ENCODE data around the gene ANKRD33B. TPM values are rescaled to one million over a fixed set of nuclear protein-coding genes. Genes with fewer than 3 reads are reported as not detected.
"Not testable (repeated sequence)": the region's sequence is repeated elsewhere in the genome, so short reads cannot be mapped to it uniquely, and the experiment has no call there.

ANKRD33B gene
- total RNA-seq, 1 donor from 2014 or later, result 2.2 TPM

DNA sequence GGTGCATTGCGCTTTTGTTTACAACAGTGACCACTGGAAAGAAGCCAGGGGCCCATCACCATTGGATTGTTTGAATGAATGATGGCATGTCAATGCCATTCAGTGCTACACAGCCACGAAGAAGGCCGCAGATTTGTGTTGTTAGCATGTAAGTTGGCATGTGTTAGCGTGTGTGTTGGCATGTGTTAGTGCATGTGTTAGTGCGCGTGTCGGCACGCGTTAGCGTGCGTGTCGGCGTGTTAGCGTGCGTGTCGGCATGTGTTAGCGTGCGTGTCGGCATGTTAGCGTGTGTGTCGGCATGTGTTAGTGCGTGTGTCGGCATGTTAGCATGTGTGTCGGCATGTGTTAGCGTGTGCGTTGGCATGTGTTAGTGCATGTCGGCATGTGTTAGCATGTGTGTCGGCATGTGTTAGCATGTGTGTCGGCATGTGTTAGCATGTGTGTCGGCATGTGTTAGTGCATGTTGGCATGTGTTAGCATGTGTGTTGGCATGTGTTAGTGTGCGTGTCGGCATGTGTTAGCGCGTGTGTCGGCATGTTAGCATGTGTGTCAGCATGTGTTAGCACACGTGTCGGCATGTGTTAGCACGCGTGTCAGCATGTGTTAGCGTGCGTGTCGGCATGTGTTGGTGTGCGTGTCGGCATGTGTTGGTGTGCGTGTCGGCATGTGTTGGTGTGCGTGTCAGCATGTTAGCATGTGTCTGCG is 15.3 kb upstream of the ANKRD33B start:
- no peak overlapping the region for H2AFZ ChIP-seq (replicated peaks)
- no peak overlapping the region for H3K9ac ChIP-seq
- H3K27ac ChIP-seq, result no peak overlapping the region
- H3F3A ChIP-seq (ENCODE audit: low read depth), result peaks cover 43% of the 10 kb centered on the region
- no peaks in the 10 kb centered on the region for H3K27me3 ChIP-seq
- TF ChIP-seq EZH2 (IDR thresholded peaks at IDR 0.05) (no peak), EZH2phosphoT487 (IDR thresholded peaks at IDR 0.05) (no peak)
- TF ChIP-seq, protein P1, sequence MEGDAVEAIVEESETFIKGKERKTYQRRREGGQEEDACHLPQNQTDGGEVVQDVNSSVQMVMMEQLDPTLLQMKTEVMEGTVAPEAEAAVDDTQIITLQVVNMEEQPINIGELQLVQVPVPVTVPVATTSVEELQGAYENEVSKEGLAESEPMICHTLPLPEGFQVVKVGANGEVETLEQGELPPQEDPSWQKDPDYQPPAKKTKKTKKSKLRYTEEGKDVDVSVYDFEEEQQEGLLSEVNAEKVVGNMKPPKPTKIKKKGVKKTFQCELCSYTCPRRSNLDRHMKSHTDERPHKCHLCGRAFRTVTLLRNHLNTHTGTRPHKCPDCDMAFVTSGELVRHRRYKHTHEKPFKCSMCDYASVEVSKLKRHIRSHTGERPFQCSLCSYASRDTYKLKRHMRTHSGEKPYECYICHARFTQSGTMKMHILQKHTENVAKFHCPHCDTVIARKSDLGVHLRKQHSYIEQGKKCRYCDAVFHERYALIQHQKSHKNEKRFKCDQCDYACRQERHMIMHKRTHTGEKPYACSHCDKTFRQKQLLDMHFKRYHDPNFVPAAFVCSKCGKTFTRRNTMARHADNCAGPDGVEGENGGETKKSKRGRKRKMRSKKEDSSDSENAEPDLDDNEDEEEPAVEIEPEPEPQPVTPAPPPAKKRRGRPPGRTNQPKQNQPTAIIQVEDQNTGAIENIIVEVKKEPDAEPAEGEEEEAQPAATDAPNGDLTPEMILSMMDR (IDR thresholded peaks at IDR 0.05), result no peak
- no peaks in the 10 kb centered on the region for H3K36me3 ChIP-seq
- no peak overlapping the region for H3K4me2 ChIP-seq
- H3K79me2 ChIP-seq (ENCODE audit: low read depth), result no peaks in the 10 kb centered on the region
- Mint-ChIP-seq H3K4me3 (no peak overlapping the region), H3K36me3 (no peaks in the 10 kb centered on the region), H3K27ac (no peak overlapping the region), H3K27me3 (ENCODE audit: insufficient read depth, low read depth) (peaks cover 11% of the 10 kb centered on the region), H3K4me1 (peaks cover 9% of the 10 kb centered on the region), H3K9me3 (no peaks in the 10 kb centered on the region)
- H3K4me1 ChIP-seq, result peaks cover 13% of the 10 kb centered on the region
- no peaks in the 10 kb centered on the region for H3K9me3 ChIP-seq (ENCODE audit: low read depth)
- no peaks in the 10 kb centered on the region for H4K20me1 ChIP-seq (ENCODE audit: low read depth)
- no peak overlapping the region for H3K4me3 ChIP-seq
- DNase-seq (ENCODE audit: low spot score), result no peak

DNA sequence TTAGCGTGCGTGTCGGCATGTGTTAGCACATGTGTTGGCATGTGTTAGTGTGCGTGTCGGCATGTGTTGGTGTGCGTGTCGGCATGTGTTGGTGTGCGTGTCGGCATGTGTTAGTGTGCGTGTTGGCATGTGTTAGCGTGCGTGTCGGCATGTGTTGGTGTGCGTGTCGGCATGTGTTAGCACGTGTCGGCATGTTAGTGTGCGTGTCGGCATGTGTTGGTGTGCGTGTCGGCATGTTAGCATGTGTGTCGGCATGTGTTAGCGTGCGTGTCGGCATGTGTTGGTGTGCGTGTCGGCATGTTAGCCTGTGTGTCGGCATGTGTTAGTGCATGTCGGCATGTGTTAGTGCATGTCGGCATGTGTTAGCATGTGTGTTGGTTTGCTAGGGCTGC is 14.8 kb upstream of the ANKRD33B start:
- H3K9me3 ChIP-seq (ENCODE audit: low read depth); H3K9me3 Mint-ChIP-seq; H3K4me1 Mint-ChIP-seq; H3K4me2 ChIP-seq; H3K79me2 ChIP-seq (ENCODE audit: low read depth); H3K27me3 ChIP-seq; H3K27ac ChIP-seq; H3K36me3 Mint-ChIP-seq; H3K36me3 ChIP-seq; H3K4me3 ChIP-seq; H4K20me1 ChIP-seq (ENCODE audit: low read depth); H3K9ac ChIP-seq; DNase-seq (ENCODE audit: low spot score); H3K4me3 Mint-ChIP-seq; H2AFZ ChIP-seq (replicated peaks): not testable (repeated sequence)
- peak overlapping the region; percentile 72 for H3K27ac Mint-ChIP-seq
- Histone ChIP-seq H3K4me1 (peaks cover 13% of the 10 kb centered on the region), H3F3A (ENCODE audit: low read depth) (peaks cover 43% of the 10 kb centered on the region)
- peaks cover 11% of the 10 kb centered on the region for H3K27me3 Mint-ChIP-seq (ENCODE audit: insufficient read depth, low read depth)

DNA sequence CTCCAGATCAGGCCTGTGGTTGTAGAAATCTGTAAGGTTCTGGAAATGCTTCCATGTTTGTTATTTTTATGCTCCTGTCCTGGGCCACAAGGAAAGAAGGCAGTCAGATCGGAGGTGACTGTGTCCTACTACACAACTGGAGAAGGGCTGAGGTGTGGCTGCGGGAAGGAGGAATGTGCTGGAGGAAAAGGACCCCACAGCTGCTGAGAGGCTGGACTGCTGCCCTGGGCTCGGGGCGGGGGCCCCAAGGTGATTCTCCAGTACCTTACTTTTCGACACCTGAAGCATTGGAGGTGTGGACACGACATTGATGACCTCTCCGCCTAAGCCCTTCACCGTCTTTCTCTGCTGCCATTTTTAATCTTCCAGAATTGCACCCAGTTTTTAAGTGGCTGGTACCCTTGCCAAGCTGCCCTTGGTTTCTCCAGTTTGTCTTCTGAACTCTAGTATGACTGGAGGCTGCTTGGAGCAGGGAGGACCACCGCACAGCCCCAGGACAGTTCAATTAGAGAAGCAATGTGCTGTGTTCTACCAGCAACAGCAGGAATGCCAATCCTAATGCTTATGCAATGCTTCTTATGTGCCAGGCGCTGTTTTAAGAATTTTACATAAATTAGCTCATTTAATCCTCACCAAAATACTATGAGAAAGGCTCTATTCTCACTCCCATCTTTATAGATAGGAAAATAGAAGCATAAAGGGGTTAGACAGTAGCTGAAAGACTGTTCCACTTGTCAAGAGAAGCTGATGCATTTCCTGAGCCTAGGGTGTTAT is 13.5 kb upstream of the ANKRD33B start:
- Mint-ChIP-seq H3K4me1 (peaks cover 14% of the 10 kb centered on the region), H3K9me3 (no peaks in the 10 kb centered on the region), H3K36me3 (no peaks in the 10 kb centered on the region), H3K27ac (no peak overlapping the region), H3K4me3 (no peak overlapping the region), H3K27me3 (ENCODE audit: insufficient read depth, low read depth) (peaks cover 11% of the 10 kb centered on the region)
- Histone ChIP-seq H3F3A (ENCODE audit: low read depth) (peaks cover 43% of the 10 kb centered on the region), H3K9ac (no peak overlapping the region), H3K36me3 (no peaks in the 10 kb centered on the region), H3K4me2 (peak overlapping the region; percentile 2), H2AFZ (replicated peaks) (no peak overlapping the region), H3K9me3 (ENCODE audit: low read depth) (no peaks in the 10 kb centered on the region), H4K20me1 (ENCODE audit: low read depth) (no peaks in the 10 kb centered on the region), H3K27me3 (no peaks in the 10 kb centered on the region), H3K4me3 (no peak overlapping the region), H3K27ac (peak overlapping the region; percentile 89), H3K4me1 (peaks cover 13% of the 10 kb centered on the region), H3K79me2 (ENCODE audit: low read depth) (no peaks in the 10 kb centered on the region)
- TF ChIP-seq EZH2 (IDR thresholded peaks at IDR 0.05) (no peak), EZH2phosphoT487 (IDR thresholded peaks at IDR 0.05) (no peak)
- TF ChIP-seq, protein P1 (IDR thresholded peaks at IDR 0.05), result no peak
- DNase-seq (ENCODE audit: low spot score), result no peak

DNA sequence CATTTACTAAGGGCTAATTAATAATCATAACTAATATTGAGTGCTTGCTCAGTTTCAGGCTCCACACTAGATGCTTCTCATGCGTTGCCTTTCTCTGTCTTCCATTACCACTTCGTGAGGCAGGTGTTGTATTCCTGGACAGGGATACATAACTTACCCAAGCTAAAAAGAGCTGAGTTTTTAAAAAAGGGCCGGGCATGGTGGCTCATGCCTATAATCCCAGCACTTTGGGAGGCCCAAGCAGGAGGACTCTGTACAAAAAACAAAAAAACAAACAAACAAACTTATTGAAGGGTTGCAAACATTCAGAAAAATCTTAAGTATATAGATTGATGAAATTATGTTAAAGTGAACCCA is 12.1 kb upstream of the ANKRD33B start:
- Histone ChIP-seq H3K4me3 (no peak overlapping the region), H3K9ac (no peak overlapping the region), H2AFZ (replicated peaks) (no peak overlapping the region), H3K9me3 (ENCODE audit: low read depth) (no peaks in the 10 kb centered on the region), H3K27ac (peak overlapping the region; percentile 89), H3K79me2 (ENCODE audit: low read depth) (no peaks in the 10 kb centered on the region), H4K20me1 (ENCODE audit: low read depth) (no peaks in the 10 kb centered on the region), H3K27me3 (no peaks in the 10 kb centered on the region), H3F3A (ENCODE audit: low read depth) (peaks cover 34% of the 10 kb centered on the region), H3K4me1 (peaks cover 13% of the 10 kb centered on the region), H3K4me2 (peak overlapping the region; percentile 40), H3K36me3 (no peaks in the 10 kb centered on the region)
- no peaks in the 10 kb centered on the region for H3K36me3 Mint-ChIP-seq
- no peaks in the 10 kb centered on the region for H3K9me3 Mint-ChIP-seq
- no peak for DNase-seq (ENCODE audit: low spot score)
- TF ChIP-seq, protein P1 (IDR thresholded peaks at IDR 0.05), result no peak
- TF ChIP-seq EZH2 (IDR thresholded peaks at IDR 0.05) (no peak), EZH2phosphoT487 (IDR thresholded peaks at IDR 0.05) (no peak)
- H3K27me3 Mint-ChIP-seq (ENCODE audit: insufficient read depth, low read depth), result peaks cover 14% of the 10 kb centered on the region
- H3K27ac Mint-ChIP-seq, result no peak overlapping the region
- H3K4me3 Mint-ChIP-seq, result no peak overlapping the region
- peaks cover 19% of the 10 kb centered on the region for H3K4me1 Mint-ChIP-seq

Data from neural progenitor cell (in vitro differentiated cells).